Ureter (tissue), 1 donor: ENCODE data around the gene COL4A2. TPM values are rescaled to one million over a fixed set of nuclear protein-coding genes. Genes with fewer than 3 reads are reported as not detected.

Source experiments
- DNase-seq: peaks from one replicate; pipeline ENCODE4 v3.0.0-alpha.2; 2020; ENCODE audit warnings: low spot score
- total RNA-seq: library from RNA; stranded (reverse); gene quantifications from one replicate; pipeline ENCODE4 v1.2.4, GENCODE V29; 2023
- donor health status: DM: yes; HTN: yes; CAD: no.

The COL4A2 gene
- total RNA-seq, 1 donor from 2014 or later, result 227 TPM

- DNase-seq, result no peak
Observed at GRCh38 chr13:110533771-110534670, 226.9 kb downstream of the COL4A2 start.

GRCh38 chr13:110535526-110535925, 228.4 kb downstream of the COL4A2 start:
- DNase-seq, result no peak

GRCh38 chr13:110536006-110536693, 229.1 kb downstream of the COL4A2 start:
- no peak for DNase-seq

GRCh38 chr13:110538632-110539031, 231.5 kb downstream of the COL4A2 start:
- DNase-seq, result no peak

- DNase-seq, result no peak
Observed at GRCh38 chr13:110539894-110540293, 232.8 kb downstream of the COL4A2 start.

- no peak for DNase-seq
Observed at GRCh38 chr13:110540871-110541525, 233.9 kb downstream of the COL4A2 start.

GRCh38 chr13:110541526-110541920, 234.4 kb downstream of the COL4A2 start:
- no peak for DNase-seq

- no peak for DNase-seq
Observed at GRCh38 chr13:110542169-110542796, 235.2 kb downstream of the COL4A2 start.

- no peak for DNase-seq
Observed at GRCh38 chr13:110546378-110546777, 239.3 kb downstream of the COL4A2 start.

- peak; percentile 77 for DNase-seq
Observed at GRCh38 chr13:110546926-110547325, 239.8 kb downstream of the COL4A2 start.

GRCh38 chr13:110548891-110549794, 242.1 kb downstream of the COL4A2 start:
- no peak for DNase-seq

GRCh38 chr13:110549795-110550160, 242.7 kb downstream of the COL4A2 start:
- no peak for DNase-seq

- no peak for DNase-seq
Observed at GRCh38 chr13:110551284-110551683, 244.2 kb downstream of the COL4A2 start.

GRCh38 chr13:110552767-110553166, 245.7 kb downstream of the COL4A2 start:
- no peak for DNase-seq

- no peak for DNase-seq
Observed at GRCh38 chr13:110553417-110553816, 246.3 kb downstream of the COL4A2 start.

GRCh38 chr13:110554227-110554836, 247.2 kb downstream of the COL4A2 start:
- DNase-seq, result no peak

- no peak for DNase-seq
Observed at GRCh38 chr13:110554946-110555345, 247.9 kb downstream of the COL4A2 start.

GRCh38 chr13:110555601-110556223, 248.6 kb downstream of the COL4A2 start:
- DNase-seq, result peak; percentile 67

- DNase-seq, result no peak
Observed at GRCh38 chr13:110556224-110556606, 249.1 kb downstream of the COL4A2 start.

GRCh38 chr13:110557082-110557481, 250.0 kb downstream of the COL4A2 start:
- DNase-seq, result no peak
